GM10248 (cell line): ENCODE results near the gene RPL13.

Source experiments
- CTCF ChIA-PET: fragments of 300-600 bp; sonication (Branson Sonifier 250); formaldehyde crosslinking; extraction: SDS; loops from one replicate; lab custom pipeline; 2021; ENCODE audit warnings: antibody characterized with exemption; lab: Yijun Ruan, JAX
- POLR2A ChIA-PET: fragments of 350-650 bp; sonication (Branson Sonifier 250); formaldehyde crosslinking; extraction: SDS; loops from one replicate; lab custom pipeline; 2020; ENCODE audit warnings: antibody characterized with exemption; lab: Yijun Ruan, JAX
- DNase-seq: peaks from one replicate; pipeline ENCODE4 v3.0.0; 2012; ENCODE audit errors: extremely low spot score
- CTCF ChIP-seq: IDR thresholded peaks from 2 replicates; pipeline ENCODE4 v1.5.1; 2012; ENCODE audit warnings: mild to moderate bottlenecking, low read depth; ENCODE audit errors: extremely low read depth, missing control alignments, control extremely low read depth

Gene RPL13

GRCh38 chr16:89581045-89581695, 20.7 kb downstream of the RPL13 start:
- no peak for TF ChIP-seq CTCF
- CTCF ChIA-PET, result no interaction called here
- POLR2A ChIA-PET, result no interaction called here
- no peak for DNase-seq

GRCh38 chr16:89581861-89582563, 21.5 kb downstream of the RPL13 start:
- ChIA-PET POLR2A (no interaction called here), CTCF (no interaction called here)
- no peak for DNase-seq
- TF ChIP-seq CTCF, result no peak

- no peak for DNase-seq
- CTCF ChIA-PET, result no interaction called here
- no peak for TF ChIP-seq CTCF
- POLR2A ChIA-PET, result no interaction called here
These were observed 22.2 kb downstream of the RPL13 start for GRCh38 chr16:89582614-89583196.

- CTCF ChIA-PET, result no interaction called here
- no peak for TF ChIP-seq CTCF
- POLR2A ChIA-PET, result no interaction called here
- no peak for DNase-seq
These were observed 22.9 kb downstream of the RPL13 start for GRCh38 chr16:89583197-89583894.

- ChIA-PET CTCF (interaction anchor here (1.1 kb wide), 1 partner anchor 17 kb away, joined by 3 read pairs; no protein-coding TSS in a partner anchor), POLR2A (interaction anchor here (0.6 kb wide), 1 partner anchor 96 kb away, joined by 3 read pairs; no protein-coding TSS in a partner anchor)
- no peak for DNase-seq
- TF ChIP-seq CTCF, result no peak
These were observed 23.6 kb downstream of the RPL13 start for GRCh38 chr16:89583895-89584644.
